ENCODE measurements around the gene LCE3D. TPM values are rescaled to one million over a fixed set of nuclear protein-coding genes. Genes with fewer than 3 reads are reported as not detected.
"Not testable (repeated sequence)": the region's sequence is repeated elsewhere in the genome, so short reads cannot be mapped to it uniquely, and the experiment has no call there.

Gene LCE3D
- polyA plus RNA-seq, 1 donor from 2014 or later = not detected

DNA sequence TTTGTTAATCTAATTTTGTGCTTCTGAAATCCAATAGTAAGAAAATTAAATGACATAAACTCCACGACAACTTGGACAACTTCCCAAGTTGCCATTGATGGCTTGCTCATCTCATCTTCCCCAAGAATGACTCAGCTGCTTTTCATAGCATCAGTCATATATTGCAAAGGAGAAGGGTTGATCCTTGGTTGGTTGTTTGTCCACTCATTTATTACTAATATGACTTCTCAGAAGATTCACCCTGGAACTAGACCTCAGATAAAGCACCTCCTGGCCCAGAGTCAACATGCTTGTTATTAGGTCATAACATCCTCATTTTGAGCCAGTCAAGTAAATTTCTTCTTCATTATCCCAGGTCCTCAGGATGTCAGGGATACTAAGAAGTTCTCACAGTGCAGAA lies 2.3 kb upstream of the LCE3D start:
- Histone ChIP-seq H4K20me1 (ENCODE audit: insufficient read depth) (no peaks in the 10 kb centered on the region), H3K9me3 (ENCODE audit: low read length) (no peaks in the 10 kb centered on the region), H3K36me3 (ENCODE audit: insufficient read depth, low read length) (no peaks in the 10 kb centered on the region), H3K9me2 (ENCODE audit: insufficient read depth, low read length) (no peaks in the 10 kb centered on the region), H2AFZ (ENCODE audit: low read depth, low read length) (no peak overlapping the region), H3K27me3 (ENCODE audit: insufficient read depth, low read depth, low read length) (no peaks in the 10 kb centered on the region), H3K27ac (ENCODE audit: low read length) (no peak overlapping the region), H3K79me2 (replicated peaks; ENCODE audit: insufficient read depth, low read length) (no peaks in the 10 kb centered on the region), H3K9ac (ENCODE audit: low read length) (no peak overlapping the region), H3K4me2 (ENCODE audit: low read length) (no peak overlapping the region), H3K4me3 (ENCODE audit: low read length) (no peak overlapping the region), H3F3A (ENCODE audit: insufficient read depth, low read length, poor library complexity, severe bottlenecking) (no peaks in the 10 kb centered on the region)
- TF ChIP-seq, protein P1, sequence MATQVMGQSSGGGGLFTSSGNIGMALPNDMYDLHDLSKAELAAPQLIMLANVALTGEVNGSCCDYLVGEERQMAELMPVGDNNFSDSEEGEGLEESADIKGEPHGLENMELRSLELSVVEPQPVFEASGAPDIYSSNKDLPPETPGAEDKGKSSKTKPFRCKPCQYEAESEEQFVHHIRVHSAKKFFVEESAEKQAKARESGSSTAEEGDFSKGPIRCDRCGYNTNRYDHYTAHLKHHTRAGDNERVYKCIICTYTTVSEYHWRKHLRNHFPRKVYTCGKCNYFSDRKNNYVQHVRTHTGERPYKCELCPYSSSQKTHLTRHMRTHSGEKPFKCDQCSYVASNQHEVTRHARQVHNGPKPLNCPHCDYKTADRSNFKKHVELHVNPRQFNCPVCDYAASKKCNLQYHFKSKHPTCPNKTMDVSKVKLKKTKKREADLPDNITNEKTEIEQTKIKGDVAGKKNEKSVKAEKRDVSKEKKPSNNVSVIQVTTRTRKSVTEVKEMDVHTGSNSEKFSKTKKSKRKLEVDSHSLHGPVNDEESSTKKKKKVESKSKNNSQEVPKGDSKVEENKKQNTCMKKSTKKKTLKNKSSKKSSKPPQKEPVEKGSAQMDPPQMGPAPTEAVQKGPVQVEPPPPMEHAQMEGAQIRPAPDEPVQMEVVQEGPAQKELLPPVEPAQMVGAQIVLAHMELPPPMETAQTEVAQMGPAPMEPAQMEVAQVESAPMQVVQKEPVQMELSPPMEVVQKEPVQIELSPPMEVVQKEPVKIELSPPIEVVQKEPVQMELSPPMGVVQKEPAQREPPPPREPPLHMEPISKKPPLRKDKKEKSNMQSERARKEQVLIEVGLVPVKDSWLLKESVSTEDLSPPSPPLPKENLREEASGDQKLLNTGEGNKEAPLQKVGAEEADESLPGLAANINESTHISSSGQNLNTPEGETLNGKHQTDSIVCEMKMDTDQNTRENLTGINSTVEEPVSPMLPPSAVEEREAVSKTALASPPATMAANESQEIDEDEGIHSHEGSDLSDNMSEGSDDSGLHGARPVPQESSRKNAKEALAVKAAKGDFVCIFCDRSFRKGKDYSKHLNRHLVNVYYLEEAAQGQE (IDR thresholded peaks at IDR 0.05; ENCODE audit: borderline replicate concordance) = no peak
- TF ChIP-seq EP300 (conservative IDR thresholded peaks at IDR 0.05; ENCODE audit: poor library complexity, severe bottlenecking) = no peak
- no peak for TF ChIP-seq POLR2AphosphoS5 (IDR thresholded peaks at IDR 0.05)
- no peak for TF ChIP-seq EZH2 (IDR thresholded peaks at IDR 0.05; ENCODE audit: borderline replicate concordance, insufficient read depth, low read length, poor library complexity, severe bottlenecking)
- TF ChIP-seq RAD21 (conservative IDR thresholded peaks at IDR 0.05) = no peak
- TF ChIP-seq, protein P2, sequence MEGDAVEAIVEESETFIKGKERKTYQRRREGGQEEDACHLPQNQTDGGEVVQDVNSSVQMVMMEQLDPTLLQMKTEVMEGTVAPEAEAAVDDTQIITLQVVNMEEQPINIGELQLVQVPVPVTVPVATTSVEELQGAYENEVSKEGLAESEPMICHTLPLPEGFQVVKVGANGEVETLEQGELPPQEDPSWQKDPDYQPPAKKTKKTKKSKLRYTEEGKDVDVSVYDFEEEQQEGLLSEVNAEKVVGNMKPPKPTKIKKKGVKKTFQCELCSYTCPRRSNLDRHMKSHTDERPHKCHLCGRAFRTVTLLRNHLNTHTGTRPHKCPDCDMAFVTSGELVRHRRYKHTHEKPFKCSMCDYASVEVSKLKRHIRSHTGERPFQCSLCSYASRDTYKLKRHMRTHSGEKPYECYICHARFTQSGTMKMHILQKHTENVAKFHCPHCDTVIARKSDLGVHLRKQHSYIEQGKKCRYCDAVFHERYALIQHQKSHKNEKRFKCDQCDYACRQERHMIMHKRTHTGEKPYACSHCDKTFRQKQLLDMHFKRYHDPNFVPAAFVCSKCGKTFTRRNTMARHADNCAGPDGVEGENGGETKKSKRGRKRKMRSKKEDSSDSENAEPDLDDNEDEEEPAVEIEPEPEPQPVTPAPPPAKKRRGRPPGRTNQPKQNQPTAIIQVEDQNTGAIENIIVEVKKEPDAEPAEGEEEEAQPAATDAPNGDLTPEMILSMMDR (IDR thresholded peaks at IDR 0.05; ENCODE audit: poor library complexity, severe bottlenecking) = no peak
- TF ChIP-seq MXI1 (conservative IDR thresholded peaks at IDR 0.05; ENCODE audit: poor library complexity, severe bottlenecking) = no peak
- TF ChIP-seq SMC3 (conservative IDR thresholded peaks at IDR 0.05; ENCODE audit: poor library complexity) = no peak
- TF ChIP-seq TAF1 (IDR thresholded peaks at IDR 0.05; ENCODE audit: low read depth) = no peak

DNA sequence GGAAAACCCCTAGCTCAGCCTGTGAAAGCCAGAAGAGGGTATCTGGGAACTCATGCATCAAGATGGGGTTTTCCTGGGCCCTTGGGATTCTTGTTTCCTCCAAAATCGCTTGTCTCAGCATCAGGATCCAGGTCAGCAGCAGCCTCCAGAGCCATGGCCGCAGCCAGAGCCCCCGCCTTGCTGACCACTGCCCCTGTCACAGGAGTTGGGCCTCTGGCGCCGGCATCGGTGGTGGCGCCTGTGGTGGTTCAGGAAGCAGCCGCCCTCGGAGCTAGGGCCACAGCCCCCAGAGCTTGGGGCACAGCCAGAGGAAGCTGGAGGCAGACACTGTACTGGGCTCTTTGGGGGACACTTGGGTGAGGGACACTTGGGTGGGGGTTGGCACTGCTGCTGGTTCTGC lies 790 bp downstream of the LCE3D start:
- H3K79me2 ChIP-seq (replicated peaks; ENCODE audit: insufficient read depth, low read length); H3K36me3 ChIP-seq (ENCODE audit: insufficient read depth, low read length); H3K4me2 ChIP-seq (ENCODE audit: low read length); H2AFZ ChIP-seq (ENCODE audit: low read depth, low read length); H3K9ac ChIP-seq (ENCODE audit: low read length); H3K4me3 ChIP-seq (ENCODE audit: low read length); H3F3A ChIP-seq (ENCODE audit: insufficient read depth, low read length, poor library complexity, severe bottlenecking); H4K20me1 ChIP-seq (ENCODE audit: insufficient read depth); H3K9me2 ChIP-seq (ENCODE audit: insufficient read depth, low read length); H3K9me3 ChIP-seq (ENCODE audit: low read length); H3K27me3 ChIP-seq (ENCODE audit: insufficient read depth, low read depth, low read length); H3K27ac ChIP-seq (ENCODE audit: low read length): not testable (repeated sequence)

DNA sequence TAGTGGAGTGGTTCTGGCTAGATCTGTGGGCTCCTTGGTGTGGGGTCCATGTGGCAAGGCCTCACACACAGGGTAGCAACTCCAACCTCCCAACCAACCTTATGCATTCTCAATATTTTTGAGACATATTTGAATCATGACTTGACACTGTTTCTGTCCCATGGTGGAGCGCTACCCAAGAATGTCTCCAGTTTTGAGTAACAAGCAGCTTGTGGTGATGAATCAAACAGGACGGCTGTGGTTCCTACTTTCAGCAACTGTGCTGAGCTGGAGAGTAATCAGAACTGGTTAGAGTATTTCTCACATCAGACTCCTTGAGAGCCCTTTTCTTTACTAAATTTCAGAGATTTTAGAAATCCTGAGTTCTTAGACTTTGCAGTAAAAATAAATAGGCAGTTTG lies 3.1 kb downstream of the LCE3D start:
- H2AFZ ChIP-seq (ENCODE audit: low read depth, low read length) = no peak overlapping the region
- H3K36me3 ChIP-seq (ENCODE audit: insufficient read depth, low read length) = no peaks in the 10 kb centered on the region
- H3K27ac ChIP-seq (ENCODE audit: low read length) = no peak overlapping the region
- H3K9me3 ChIP-seq (ENCODE audit: low read length) = peaks cover 4% of the 10 kb centered on the region
- H3F3A ChIP-seq (ENCODE audit: insufficient read depth, low read length, poor library complexity, severe bottlenecking) = no peaks in the 10 kb centered on the region
- H3K79me2 ChIP-seq (replicated peaks; ENCODE audit: insufficient read depth, low read length) = no peaks in the 10 kb centered on the region
- H4K20me1 ChIP-seq (ENCODE audit: insufficient read depth) = no peaks in the 10 kb centered on the region
- TF ChIP-seq, protein P1 (IDR thresholded peaks at IDR 0.05; ENCODE audit: borderline replicate concordance) = no peak
- no peak for TF ChIP-seq EP300 (conservative IDR thresholded peaks at IDR 0.05; ENCODE audit: poor library complexity, severe bottlenecking)
- no peak for TF ChIP-seq MXI1 (conservative IDR thresholded peaks at IDR 0.05; ENCODE audit: poor library complexity, severe bottlenecking)
- TF ChIP-seq RAD21 (conservative IDR thresholded peaks at IDR 0.05) = no peak
- no peak for TF ChIP-seq EZH2 (IDR thresholded peaks at IDR 0.05; ENCODE audit: borderline replicate concordance, insufficient read depth, low read length, poor library complexity, severe bottlenecking)
- no peak overlapping the region for H3K4me3 ChIP-seq (ENCODE audit: low read length)
- no peak overlapping the region for H3K9ac ChIP-seq (ENCODE audit: low read length)
- no peaks in the 10 kb centered on the region for H3K27me3 ChIP-seq (ENCODE audit: insufficient read depth, low read depth, low read length)
- H3K4me2 ChIP-seq (ENCODE audit: low read length) = no peak overlapping the region
- no peaks in the 10 kb centered on the region for H3K9me2 ChIP-seq (ENCODE audit: insufficient read depth, low read length)
